Left lung (tissue), 10 donors: ENCODE data around the gene INTS2. TPM values are rescaled to one million over a fixed set of nuclear protein-coding genes. Genes with fewer than 3 reads are reported as not detected.

Experiments used
- ATAC-seq: fragments of 200-7000 bp; cut with Tn5 transposase; one replicate; pipeline ENCODE4 v1.9.1; 2020; ENCODE audit warnings: moderate library complexity
- DNase-seq, 4 donors: peaks; one replicate each; pipeline ENCODE4 v3.0.0-alpha.2; 2013 to 2020
- H3K27ac ChIP-seq, 2 donors: fragments of 200-600 bp; sonication (generic) in 1 of 2; one replicate each; pipeline versions ENCODE4 v1.5.0 to v1.8.0; 2020 to 2021
- H3K27me3 ChIP-seq, 2 donors: fragments of 200-600 bp; sonication (generic) in 1 of 2; one replicate each; pipeline versions ENCODE4 v1.5.0 to v1.8.0; 2020 to 2021
- H3K36me3 ChIP-seq, 2 donors: fragments of 200-600 bp; sonication (generic) in 1 of 2; one replicate each; pipeline versions ENCODE4 v1.5.0 to v1.8.0; 2020 to 2021
- H3K4me1 ChIP-seq, 2 donors: fragments of 200-600 bp; one replicate each; pipeline ENCODE4 v1.8.0; 2021
- H3K4me3 ChIP-seq, 2 donors: fragments of 200-600 bp; sonication (generic) in 1 of 2; one replicate each; pipeline versions ENCODE4 v1.5.0 to v1.8.0; 2020 to 2021; ENCODE audit warnings: mild to moderate bottlenecking in 1 of 2
- H3K9me3 ChIP-seq, 2 donors: fragments of 200-600 bp; sonication (generic) in 1 of 2; one replicate each; pipeline versions ENCODE4 v1.5.0 to v1.8.0; 2020 to 2021
- intact Hi-C, 2 donors: fragments of 100-400 bp; cut with DNase I; formaldehyde crosslinking; loops; one replicate each; pipeline versions ENCODE4 v1.11.2 to v1.14.2; 2022
- polyA plus RNA-seq, 6 donors: library from polyadenylated mRNA; unstranded; fragments of 120-200 nt; gene quantifications; one replicate each; pipeline ENCODE4 v1.2.1, GENCODE V29; 2013; ENCODE audit not compliant: insufficient read length in 6 of 6
- total RNA-seq, 2 donors: library from RNA; stranded (reverse); fragmentation: NEBNext Ultra II Directional; extraction: Animal tissue kit (Norgen Biotek cat#: 25700); gene quantifications; one replicate each; pipeline ENCODE4 v1.2.1, GENCODE V29; 2021
- TF ChIP-seq, protein P1 (sequence below), 2 donors: fragments of 200-600 bp; sonication (generic) in 1 of 2; IDR thresholded peaks; one replicate each; pipeline versions ENCODE4 v1.5.0 to v1.8.0; 2021; ENCODE audit warnings: antibody characterized with exemption in 2 of 2
- donor health status: DM: no; HTN: yes; CAD: no.
- donor health status: DM: no; HTN: no; CAD: no.

Gene INTS2
- total and polyA plus RNA-seq, 8 donors = 11.3 to 14.8 (median 12.5) TPM

DNA sequence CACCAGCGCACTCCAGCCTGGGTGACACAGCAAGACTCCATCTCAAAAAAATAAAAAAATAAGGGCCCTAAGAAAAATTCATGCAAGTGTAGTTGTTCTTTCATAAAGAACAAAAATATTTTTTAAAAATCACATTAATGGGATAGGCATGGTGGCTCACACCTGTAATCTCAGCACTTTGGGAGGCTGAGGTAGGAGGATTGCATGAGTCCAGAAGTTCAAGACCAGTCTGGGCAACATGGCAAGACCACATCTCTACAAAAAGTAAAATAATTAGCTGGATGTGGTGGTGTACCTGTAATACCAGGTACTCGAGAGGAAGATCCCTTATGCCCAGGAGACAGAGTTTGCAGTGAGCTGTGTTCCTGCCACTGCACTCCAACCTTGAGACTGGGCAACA lies 49.3 kb downstream of the INTS2 start:
- Histone ChIP-seq H3K27me3 (no peaks in the 10 kb centered on the region), H3K4me3 (no peak overlapping the region), H3K27ac (no peak overlapping the region), H3K4me1 (no peaks in the 10 kb centered on the region), H3K9me3 (no peaks in the 10 kb centered on the region), H3K36me3 (peaks cover 0 to 70% of the 10 kb centered on the region in 2 donors)
- DNase-seq (no peak), ATAC-seq (no peak)
- TF ChIP-seq, protein P1, sequence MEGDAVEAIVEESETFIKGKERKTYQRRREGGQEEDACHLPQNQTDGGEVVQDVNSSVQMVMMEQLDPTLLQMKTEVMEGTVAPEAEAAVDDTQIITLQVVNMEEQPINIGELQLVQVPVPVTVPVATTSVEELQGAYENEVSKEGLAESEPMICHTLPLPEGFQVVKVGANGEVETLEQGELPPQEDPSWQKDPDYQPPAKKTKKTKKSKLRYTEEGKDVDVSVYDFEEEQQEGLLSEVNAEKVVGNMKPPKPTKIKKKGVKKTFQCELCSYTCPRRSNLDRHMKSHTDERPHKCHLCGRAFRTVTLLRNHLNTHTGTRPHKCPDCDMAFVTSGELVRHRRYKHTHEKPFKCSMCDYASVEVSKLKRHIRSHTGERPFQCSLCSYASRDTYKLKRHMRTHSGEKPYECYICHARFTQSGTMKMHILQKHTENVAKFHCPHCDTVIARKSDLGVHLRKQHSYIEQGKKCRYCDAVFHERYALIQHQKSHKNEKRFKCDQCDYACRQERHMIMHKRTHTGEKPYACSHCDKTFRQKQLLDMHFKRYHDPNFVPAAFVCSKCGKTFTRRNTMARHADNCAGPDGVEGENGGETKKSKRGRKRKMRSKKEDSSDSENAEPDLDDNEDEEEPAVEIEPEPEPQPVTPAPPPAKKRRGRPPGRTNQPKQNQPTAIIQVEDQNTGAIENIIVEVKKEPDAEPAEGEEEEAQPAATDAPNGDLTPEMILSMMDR (IDR thresholded peaks at IDR 0.05) = no peak
- intact Hi-C loops = no loop called here

GRCh38 chr17:61877837-61878236 lies 49.9 kb downstream of the INTS2 start:
- no peaks in the 10 kb centered on the region for H3K9me3 ChIP-seq
- no peak overlapping the region for H3K27ac ChIP-seq
- ATAC-seq (no peak), DNase-seq (no peak)
- TF ChIP-seq, protein P1 (IDR thresholded peaks at IDR 0.05) = no peak
- H3K36me3 ChIP-seq = peaks cover 0 to 63% of the 10 kb centered on the region in 2 donors
- H3K27me3 ChIP-seq = no peaks in the 10 kb centered on the region
- intact Hi-C loops = no loop called here
- H3K4me1 ChIP-seq = no peaks in the 10 kb centered on the region
- H3K4me3 ChIP-seq = no peak overlapping the region

- ATAC-seq = no peak
- TF ChIP-seq, protein P1 (IDR thresholded peaks at IDR 0.05) = no peak
- Histone ChIP-seq H3K4me1 (no peaks in the 10 kb centered on the region), H3K27me3 (no peaks in the 10 kb centered on the region), H3K9me3 (no peaks in the 10 kb centered on the region), H3K36me3 (peaks cover 0 to 58% of the 10 kb centered on the region in 2 donors), H3K4me3 (no peak overlapping the region), H3K27ac (no peak overlapping the region)
- intact Hi-C loops = no loop called here
- DNase-seq = no peak
These were observed 52.0 kb downstream of the INTS2 start for GRCh38 chr17:61875804-61876203.

- Histone ChIP-seq H3K4me1 (no peaks in the 10 kb centered on the region), H3K36me3 (peaks cover 0 to 57% of the 10 kb centered on the region in 2 donors), H3K9me3 (no peaks in the 10 kb centered on the region), H3K27ac (no peak overlapping the region), H3K27me3 (no peaks in the 10 kb centered on the region), H3K4me3 (no peak overlapping the region)
- intact Hi-C loops = no loop called here
- TF ChIP-seq, protein P1 (IDR thresholded peaks at IDR 0.05) = no peak
- no peak for DNase-seq
- peak; percentile 65 for ATAC-seq
These were observed 52.5 kb downstream of the INTS2 start for GRCh38 chr17:61875285-61875684.

GRCh38 chr17:61874075-61874474 lies 53.7 kb downstream of the INTS2 start:
- ATAC-seq = no peak
- Histone ChIP-seq H3K4me1 (no peaks in the 10 kb centered on the region), H3K27ac (no peak overlapping the region), H3K9me3 (no peaks in the 10 kb centered on the region), H3K27me3 (no peaks in the 10 kb centered on the region), H3K36me3 (peaks cover 0 to 57% of the 10 kb centered on the region in 2 donors), H3K4me3 (no peak overlapping the region)
- TF ChIP-seq, protein P1 (IDR thresholded peaks at IDR 0.05) = no peak
- no peak for DNase-seq
- intact Hi-C loops = no loop called here
